HG02970 (cell line): Measurements from ENCODE around the gene HSD17B4.
"Not testable (repeated sequence)": the region's sequence is repeated elsewhere in the genome, so short reads cannot be mapped to it uniquely, and the experiment has no call there.

Experiments used
- ATAC-seq: cut with Tn5 transposase; IDR thresholded peaks from one replicate; pipeline ENCODE4 v1.9.1; 2021; ENCODE audit warnings: mild to moderate bottlenecking, moderate library complexity, moderate number of reproducible peaks; ENCODE audit not compliant: unreplicated experiment, low FRiP score

The HSD17B4 gene

DNA sequence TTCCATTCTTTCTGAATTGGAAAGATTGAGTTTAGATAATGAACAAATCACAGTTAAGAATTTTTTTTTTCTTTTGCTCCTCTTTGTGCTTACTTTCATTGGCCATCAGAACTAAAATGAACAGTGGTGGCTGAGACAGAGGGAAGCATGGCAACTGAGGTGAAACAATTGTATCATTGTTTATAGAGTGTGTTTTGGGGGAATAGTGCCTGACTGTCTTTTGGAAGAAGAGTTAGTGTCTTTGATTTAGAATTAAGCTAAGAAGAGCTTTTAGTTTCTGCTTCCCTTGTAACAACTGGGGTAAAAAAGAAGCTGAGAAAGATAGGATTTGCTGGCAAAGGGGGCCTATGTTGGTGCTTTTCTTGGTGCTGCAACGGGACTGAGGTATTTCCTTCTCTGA, 24.0 kb downstream of the HSD17B4 start:
- ATAC-seq = no peak

DNA sequence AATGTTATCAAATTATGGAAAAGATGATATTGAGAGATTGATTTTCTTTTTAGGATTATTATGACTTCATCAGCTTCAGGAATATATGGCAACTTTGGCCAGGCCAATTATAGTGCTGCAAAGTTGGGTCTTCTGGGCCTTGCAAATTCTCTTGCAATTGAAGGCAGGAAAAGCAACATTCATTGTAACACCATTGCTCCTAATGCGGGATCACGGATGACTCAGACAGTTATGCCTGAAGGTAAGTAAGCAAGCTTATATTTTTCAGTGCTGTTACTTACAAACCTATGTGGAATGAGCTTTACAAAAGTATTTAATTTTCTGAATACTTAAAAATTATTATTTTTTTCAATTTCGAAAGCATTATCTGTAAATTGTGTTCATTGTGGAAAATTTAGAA, 26.5 kb downstream of the HSD17B4 start:
- ATAC-seq = no peak

DNA sequence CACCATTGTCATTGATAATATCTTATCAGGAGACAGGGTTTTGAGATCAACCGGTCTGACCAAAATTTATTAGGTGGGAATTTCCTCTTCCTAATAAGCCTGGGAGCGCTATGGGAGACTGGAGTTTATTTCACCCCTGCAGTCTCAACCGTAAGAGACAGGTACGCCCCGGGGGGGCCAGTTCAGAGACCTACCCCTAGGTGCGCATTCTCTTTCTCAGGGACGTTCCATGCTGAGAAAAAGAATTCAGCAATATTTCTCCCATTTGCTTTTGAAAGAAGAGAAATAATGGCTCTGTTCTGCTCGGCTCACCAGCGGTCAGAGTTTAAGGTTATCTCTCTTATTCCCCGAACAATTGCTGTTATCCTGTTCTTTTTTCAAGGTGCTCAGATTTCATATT, 28.3 kb downstream of the HSD17B4 start:
- ATAC-seq = not testable (repeated sequence)

DNA sequence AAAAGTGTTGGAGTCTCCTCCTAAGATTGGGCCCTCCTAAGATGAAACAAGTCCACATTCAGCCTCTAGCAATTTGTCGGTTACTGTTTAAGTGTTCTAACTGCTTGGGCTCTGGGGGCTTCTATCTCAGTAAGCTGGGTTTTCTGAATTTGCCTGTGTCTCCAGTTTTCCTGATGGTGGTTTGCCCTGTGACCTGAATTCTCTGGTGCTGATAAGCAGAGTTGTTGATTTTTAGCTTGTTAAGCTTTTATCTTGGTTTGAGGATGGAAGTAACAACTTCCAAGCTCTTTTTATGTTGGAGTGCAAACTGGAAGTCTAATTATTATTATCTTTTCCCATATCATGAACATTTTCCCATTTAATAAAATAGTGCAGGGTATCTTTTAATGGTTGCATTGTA, 30.9 kb downstream of the HSD17B4 start:
- ATAC-seq = no peak

DNA sequence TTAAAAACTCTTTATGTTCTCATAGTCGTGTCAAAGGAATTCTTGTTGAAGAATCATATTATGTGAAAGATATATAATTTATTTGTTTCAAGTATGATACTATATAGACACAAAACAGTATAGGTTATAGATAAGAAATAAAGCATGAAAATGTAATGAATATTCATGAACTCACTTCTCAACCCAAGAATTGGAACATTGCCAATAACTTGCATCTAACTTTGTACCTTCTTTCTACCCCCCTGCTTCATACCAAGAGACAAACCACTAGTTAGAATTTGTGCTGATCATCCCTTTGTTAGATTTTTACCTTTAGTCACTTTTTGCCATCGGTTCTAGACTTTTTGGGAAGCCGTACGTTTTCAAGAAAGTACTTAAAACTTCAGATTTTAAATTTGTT, 32.6 kb downstream of the HSD17B4 start:
- ATAC-seq = no peak

DNA sequence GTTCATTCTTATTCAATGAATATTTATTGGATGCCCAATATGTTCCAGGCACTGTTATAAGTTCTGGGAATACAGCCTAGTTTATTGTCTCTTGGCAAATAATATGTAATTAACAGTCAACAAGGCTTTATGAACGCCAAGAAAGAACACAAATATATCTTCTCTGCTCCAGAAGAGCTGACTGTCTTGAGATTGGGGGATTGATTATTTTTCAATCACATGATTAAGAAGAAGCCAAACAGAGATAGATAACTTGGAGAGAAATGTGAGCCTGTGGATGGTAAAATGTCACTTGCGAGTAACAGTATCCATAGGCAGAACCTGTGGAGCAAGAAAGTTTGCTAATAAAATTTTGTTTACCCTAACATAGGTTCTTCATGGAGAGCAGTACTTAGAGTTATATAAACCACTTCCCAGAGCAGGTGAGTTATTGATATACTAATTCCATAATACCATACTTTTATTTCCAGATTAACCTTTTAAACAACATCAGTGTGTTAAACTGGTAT, 49.4 kb downstream of the HSD17B4 start:
- ATAC-seq = no peak

DNA sequence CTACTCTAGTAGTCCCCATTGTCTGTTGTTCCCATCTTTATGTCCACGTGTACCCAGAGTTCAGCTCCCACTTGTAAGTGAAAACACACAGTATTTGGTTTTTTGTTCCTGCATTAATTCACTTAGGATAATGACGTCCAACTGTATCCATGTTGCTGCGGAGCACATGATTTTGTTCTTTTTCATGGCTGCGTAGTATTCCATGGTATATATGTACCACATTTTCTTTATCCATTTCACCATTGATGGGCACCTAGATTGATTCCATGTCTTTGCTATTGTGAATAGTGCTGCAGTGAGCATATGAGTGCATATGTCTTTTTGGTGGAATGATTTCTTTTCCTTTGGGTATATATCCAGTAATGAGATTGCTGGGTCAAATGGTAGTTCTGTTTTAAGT, 51.6 kb downstream of the HSD17B4 start:
- not testable (repeated sequence) for ATAC-seq

DNA sequence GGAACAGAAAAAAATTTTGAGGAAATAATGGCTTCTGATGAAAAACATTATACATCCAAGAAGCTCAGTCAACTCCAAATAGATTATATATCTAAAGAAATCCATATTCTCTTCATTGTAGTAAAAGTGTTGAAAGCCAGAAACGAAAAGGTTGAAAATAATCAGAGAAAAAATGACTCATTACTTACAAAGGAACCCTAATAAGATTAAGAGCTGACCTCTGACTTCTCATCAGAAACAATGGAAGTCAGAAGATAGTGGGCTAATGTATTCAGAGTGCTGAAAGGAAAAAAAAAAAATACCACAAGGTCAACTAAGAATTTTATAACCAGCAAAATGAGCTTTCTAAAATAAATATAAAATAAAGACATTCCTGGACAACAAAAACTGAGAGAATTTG, 60.0 kb downstream of the HSD17B4 start:
- no peak for ATAC-seq

DNA sequence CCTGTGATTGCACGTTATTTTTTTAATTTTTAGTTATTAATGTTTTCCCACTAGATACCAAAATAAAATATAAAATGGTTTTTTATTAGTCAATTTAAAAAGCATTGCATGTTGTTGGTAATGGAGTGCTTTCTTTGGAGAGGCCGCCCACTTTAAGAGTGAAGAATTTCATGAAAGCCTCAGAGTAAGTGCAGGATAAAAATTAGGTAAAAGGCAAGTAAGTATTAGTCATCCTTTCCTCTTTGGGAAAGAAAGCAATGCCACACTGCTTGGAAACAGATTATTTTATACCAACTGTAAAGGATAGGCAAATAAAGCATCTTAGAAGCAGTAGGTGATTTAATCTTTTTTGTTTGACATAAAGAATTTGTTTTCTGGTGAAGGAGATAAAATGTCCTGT, 62.9 kb downstream of the HSD17B4 start:
- ATAC-seq = no peak

DNA sequence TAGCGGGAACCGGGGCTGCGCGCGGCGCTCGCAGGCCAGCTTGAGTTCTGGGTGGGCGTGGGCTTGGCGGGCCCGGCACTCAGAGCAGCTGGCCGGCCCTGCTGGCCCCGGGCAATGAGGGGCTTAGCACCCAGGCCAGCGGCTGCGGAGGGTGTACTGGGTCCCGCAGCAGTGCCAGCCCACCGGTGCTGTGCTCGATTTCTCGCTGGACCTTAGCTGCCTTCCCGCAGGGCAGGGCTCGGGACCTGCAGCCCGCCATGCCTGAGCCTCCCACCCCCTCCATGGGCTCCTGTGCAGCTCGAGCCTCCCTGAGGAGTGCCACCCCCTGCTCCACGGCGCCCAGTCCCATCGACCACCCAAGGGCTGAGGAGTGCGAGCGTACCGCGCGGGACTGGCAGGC, 64.8 kb downstream of the HSD17B4 start:
- ATAC-seq = not testable (repeated sequence)

DNA sequence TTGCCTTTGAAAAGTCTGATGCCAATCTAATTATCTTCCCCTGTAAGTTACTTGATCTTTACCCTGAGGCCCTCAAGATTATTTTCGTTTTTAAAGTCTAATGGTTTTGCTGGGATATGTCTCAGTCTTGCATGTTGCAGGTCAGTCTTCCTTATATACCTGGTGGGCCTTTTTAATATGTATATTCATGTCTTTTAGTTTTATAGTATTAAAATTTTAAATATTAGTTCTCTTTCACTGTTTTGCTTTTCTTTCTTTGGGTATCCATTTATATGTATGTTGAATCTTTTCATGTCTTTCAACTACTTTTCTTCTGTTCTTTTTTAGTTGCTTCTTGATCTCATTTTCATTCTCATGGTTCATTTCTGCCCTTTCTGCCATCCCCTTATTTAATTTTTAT, 68.9 kb downstream of the HSD17B4 start:
- no peak for ATAC-seq

DNA sequence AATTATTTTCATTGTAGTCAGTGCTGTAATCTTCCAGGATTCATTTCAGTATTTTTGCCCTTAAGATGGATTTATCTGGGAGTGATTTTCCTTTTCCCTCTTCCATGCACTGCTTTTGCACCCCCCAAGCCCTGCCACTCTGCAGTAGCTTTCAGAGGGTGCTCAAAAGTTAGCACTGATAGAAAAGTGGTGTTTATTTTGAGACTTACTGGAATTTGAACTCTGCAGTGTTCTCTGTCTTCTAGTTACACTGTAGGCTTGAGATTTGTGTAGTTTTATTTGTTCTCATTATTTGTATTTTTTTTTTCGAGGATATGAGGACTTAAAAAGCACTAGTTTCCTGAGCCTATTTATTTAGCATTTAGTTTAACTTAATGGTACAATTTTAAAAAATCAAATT, 70.5 kb downstream of the HSD17B4 start:
- ATAC-seq = no peak

DNA sequence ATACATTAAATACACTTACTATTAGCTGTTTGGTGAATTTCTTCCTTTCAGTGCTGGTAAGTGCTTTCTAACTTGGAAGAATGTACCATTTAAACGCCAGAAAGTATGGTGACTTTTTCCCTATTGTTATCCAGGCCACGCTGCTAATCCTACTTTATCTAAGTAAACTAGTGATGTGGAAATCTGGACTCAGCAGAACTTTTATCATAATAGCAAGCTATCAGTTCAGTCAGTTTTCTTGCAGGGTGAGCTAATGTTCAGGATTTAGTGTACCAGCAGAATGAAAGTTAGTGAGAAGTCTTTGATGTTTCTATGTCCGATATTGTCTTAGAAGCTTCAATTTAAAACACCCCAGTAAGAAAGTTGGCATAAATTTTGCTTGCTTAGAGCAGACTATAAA, 72.2 kb downstream of the HSD17B4 start:
- ATAC-seq = no peak

DNA sequence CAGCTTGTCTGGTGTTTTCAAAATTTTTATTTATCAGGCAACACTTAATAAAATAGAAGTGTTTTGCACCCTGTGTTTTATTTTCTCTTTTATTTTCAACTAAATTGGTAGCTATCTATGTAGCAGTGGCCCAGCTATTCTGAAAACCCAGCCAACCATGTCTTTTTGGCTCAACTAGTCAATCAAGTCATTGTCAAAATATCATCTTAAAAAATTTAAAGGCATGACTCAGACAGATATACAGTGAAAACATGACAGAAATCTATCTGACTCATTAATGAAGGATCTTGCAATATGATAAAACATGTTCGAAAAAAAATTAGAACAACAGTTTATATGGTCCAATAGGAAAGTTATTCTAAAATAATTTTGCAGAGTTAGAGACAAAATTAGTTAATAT, 75.1 kb downstream of the HSD17B4 start:
- no peak for ATAC-seq

DNA sequence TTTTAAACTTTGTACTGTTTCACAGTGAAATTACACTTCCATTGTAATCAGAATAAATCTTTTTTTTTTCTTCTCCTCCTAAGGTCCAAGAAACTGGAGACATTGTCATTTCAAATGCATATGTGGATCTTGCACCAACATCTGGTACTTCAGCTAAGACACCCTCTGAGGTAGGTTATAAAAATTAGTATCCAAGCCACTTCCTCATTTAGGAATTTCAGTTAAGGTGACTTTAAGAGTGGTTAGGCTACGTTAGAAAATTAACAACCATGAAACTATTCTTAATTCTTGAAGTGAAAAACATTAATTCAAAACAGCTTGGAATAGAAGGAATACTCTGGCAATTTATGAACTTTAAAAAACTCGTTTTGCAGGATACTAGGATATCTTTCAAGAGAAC, 77.5 kb downstream of the HSD17B4 start:
- ATAC-seq = no peak

DNA sequence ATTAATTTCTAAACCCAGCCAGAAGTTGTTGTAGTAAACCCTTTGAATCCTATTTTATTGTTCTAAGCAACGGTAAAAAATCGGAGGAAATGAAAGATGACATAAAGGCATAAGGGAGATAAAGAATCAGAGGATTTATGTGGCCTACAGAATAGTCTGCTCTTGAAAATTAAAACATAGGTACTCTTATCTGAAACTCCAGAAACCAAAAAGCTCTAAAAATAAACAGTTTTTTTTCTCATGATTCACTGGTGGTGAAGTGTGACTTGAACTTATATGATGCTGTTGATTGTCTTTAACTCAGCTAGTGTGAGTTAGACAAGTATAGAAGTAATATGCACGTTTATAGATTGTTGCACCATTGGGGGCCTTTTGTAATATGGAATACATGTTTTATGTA, 80.3 kb downstream of the HSD17B4 start:
- ATAC-seq = no peak

DNA sequence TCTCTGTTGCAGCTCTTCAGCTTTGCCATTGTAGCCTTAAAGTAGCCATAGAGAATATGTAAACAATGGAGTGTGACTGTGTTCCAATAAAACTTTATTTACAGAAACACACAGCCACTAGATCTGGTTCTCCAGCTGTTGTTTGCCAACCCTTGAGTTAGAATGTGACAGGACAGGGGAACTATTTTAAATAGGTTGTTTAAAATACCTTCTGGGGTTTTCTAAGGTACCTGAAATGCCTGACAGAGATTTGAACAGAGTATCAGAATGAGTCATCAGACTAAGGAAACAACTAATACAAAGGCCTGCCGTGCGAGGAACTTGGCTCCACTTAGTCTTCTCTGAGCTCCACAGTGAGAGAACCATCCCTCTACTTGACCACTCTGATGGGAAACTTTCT, 85.4 kb downstream of the HSD17B4 start:
- peak; percentile 99 for ATAC-seq

DNA sequence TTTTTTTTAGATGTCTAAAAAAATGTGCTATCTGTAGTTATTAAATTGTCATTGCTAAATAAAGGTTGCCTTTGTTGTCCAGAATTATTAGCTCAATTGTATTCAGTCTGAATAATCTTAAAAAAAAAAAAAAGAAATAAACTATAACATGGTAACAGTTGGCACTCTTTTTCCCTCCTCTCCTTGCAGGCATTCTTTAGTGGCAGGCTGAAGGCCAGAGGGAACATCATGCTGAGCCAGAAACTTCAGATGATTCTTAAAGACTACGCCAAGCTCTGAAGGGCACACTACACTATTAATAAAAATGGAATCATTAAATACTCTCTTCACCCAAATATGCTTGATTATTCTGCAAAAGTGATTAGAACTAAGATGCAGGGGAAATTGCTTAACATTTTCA, 89.4 kb downstream of the HSD17B4 start:
- ATAC-seq = no peak

DNA sequence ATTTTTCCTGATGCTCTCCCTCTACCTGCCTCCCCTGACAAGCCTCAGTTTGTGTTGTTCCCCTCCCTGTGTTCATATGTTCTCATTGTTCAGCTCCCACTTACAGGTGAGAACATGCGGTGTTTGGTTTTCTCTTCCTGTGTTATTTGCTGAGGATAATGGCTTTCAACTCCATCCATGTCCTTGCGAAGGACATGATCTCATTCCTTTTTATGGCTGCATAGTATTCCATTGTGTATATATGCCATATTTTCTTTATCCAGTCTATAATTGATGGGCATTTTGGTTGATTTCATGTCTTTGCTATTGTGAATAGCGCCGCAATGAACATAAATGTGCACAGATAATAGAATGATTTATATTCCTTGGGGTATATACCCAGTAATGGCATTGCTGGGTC, 99.5 kb downstream of the HSD17B4 start:
- no peak for ATAC-seq

DNA sequence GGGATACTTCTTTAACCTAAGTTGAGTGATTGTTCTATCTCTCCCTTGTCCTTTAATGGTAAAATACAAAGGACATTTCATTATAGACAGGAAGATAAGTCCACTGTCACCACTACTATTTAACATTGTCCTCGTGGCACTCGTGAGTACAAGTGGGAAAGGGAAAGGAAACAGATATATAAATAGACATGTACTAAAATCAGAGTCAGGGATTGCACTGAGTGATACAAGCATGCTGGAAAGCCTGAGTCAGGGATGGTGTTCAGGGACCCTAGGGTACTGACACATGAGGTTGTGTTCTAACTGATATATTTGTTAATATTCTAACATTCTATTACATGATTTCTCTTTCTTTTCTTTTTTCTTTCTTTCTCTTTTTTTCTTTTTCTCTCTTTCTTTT, 102.3 kb downstream of the HSD17B4 start:
- ATAC-seq = no peak

DNA sequence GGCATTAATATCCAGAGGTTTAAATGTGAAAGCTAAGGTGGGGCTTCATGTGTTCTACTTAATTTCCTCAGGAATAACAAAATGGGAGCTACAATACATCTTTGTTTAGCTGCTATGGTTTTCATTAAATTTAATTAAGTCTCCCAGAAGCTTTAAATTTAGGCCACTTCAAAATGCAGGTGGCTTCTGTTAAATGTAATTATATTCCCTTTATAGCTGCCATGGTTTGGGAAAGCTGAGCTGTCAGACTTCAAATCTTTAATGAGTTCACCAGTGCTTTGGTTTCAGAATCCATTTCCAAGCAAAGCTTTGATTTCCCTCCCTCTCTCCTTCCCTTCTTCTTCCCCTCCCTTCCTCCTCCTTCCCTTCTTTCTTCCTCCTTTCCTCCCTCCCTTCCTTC, 118.6 kb downstream of the HSD17B4 start:
- no peak for ATAC-seq

DNA sequence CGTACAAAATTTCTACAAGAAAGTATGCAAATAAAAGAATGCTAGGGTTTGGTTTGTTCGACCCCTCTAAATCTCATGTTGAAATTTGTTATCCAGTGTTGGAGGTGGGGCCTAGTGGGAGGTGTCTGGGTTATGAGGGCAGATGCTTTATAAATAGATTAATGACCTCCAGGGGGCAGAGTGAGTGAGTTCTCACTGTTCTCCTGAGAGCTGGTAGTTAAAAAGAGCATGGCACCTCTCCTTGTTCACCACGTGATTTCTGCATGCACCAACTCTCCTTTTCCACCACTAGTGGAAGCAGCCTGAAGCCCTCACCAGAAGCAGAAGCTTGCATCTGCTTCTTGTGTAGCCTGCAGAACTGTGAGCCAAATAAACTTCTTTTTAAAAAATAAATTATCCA, 126.6 kb downstream of the HSD17B4 start:
- ATAC-seq = peak; percentile 56

DNA sequence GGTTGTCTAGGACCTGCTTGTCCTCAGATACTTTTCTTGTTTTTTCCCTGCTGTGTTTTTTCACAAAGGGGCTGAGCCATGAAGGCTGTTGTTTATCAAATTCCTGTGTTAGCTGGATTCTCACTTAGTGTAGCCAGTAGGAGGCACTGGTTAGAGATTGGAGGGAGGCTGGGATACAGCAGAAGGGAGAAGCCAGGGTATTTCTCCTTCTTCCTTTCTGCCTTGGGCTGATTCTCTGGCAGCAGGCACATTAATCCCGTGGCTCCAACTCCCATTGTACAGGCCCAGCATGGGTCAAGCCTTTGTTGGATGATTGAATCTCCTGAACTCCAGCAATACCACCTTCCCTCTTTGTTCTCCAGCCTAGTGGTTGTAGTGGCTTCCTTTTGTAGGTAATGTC, 130.7 kb downstream of the HSD17B4 start:
- no peak for ATAC-seq
